ENCODE measurements around the gene CDH2. TPM values are rescaled to one million over a fixed set of nuclear protein-coding genes. Genes with fewer than 3 reads are reported as not detected.
"Not testable (repeated sequence)": the region's sequence is repeated elsewhere in the genome, so short reads cannot be mapped to it uniquely, and the experiment has no call there.

Gene CDH2
- polyA plus RNA-seq, 1 donor from 2014 or later, result 199 TPM

DNA sequence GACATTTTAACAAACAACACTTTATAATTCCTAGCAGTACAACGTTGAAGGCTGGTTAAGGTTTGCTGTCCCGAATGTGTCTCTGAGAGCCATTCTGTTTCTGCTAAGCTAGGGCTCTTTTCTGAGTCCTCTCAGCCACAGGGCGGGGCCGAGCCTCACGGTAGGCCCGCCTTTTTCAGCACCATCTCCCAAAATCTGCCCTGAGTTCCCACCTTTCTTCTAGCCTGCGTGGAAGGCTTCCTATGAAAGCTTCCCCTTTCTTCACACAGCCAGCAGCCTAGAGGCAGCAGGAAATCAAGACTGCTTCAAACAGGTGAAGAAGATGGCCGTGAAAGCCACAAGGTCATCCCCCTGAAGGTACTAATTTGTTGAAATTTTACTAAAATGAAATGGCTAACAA, 255.5 kb downstream of the CDH2 start:
- Histone ChIP-seq H3K36me3 (ENCODE audit: insufficient read depth, low read length) (no peaks in the 10 kb centered on the region), H4K20me1 (ENCODE audit: insufficient read depth) (no peaks in the 10 kb centered on the region), H3K9me3 (ENCODE audit: low read length) (no peaks in the 10 kb centered on the region), H2AFZ (ENCODE audit: low read depth, low read length) (no peak overlapping the region), H3K27ac (ENCODE audit: low read length) (no peak overlapping the region), H3K4me3 (ENCODE audit: low read length) (no peak overlapping the region), H3K9ac (ENCODE audit: low read length) (no peak overlapping the region), H3F3A (ENCODE audit: insufficient read depth, low read length, poor library complexity, severe bottlenecking) (no peaks in the 10 kb centered on the region), H3K9me2 (ENCODE audit: insufficient read depth, low read length) (no peaks in the 10 kb centered on the region), H3K79me2 (replicated peaks; ENCODE audit: insufficient read depth, low read length) (no peaks in the 10 kb centered on the region), H3K27me3 (ENCODE audit: insufficient read depth, low read depth, low read length) (no peaks in the 10 kb centered on the region), H3K4me2 (ENCODE audit: low read length) (no peak overlapping the region)
- TF ChIP-seq RAD21 (conservative IDR thresholded peaks at IDR 0.05) (no peak), EZH2 (IDR thresholded peaks at IDR 0.05; ENCODE audit: borderline replicate concordance, insufficient read depth, low read length, poor library complexity, severe bottlenecking) (no peak), POLR2AphosphoS5 (IDR thresholded peaks at IDR 0.05) (no peak), MXI1 (conservative IDR thresholded peaks at IDR 0.05; ENCODE audit: poor library complexity, severe bottlenecking) (no peak), SMC3 (conservative IDR thresholded peaks at IDR 0.05; ENCODE audit: poor library complexity) (no peak), TAF1 (IDR thresholded peaks at IDR 0.05; ENCODE audit: low read depth) (no peak), EP300 (conservative IDR thresholded peaks at IDR 0.05; ENCODE audit: poor library complexity, severe bottlenecking) (no peak)
- TF ChIP-seq, protein P1, sequence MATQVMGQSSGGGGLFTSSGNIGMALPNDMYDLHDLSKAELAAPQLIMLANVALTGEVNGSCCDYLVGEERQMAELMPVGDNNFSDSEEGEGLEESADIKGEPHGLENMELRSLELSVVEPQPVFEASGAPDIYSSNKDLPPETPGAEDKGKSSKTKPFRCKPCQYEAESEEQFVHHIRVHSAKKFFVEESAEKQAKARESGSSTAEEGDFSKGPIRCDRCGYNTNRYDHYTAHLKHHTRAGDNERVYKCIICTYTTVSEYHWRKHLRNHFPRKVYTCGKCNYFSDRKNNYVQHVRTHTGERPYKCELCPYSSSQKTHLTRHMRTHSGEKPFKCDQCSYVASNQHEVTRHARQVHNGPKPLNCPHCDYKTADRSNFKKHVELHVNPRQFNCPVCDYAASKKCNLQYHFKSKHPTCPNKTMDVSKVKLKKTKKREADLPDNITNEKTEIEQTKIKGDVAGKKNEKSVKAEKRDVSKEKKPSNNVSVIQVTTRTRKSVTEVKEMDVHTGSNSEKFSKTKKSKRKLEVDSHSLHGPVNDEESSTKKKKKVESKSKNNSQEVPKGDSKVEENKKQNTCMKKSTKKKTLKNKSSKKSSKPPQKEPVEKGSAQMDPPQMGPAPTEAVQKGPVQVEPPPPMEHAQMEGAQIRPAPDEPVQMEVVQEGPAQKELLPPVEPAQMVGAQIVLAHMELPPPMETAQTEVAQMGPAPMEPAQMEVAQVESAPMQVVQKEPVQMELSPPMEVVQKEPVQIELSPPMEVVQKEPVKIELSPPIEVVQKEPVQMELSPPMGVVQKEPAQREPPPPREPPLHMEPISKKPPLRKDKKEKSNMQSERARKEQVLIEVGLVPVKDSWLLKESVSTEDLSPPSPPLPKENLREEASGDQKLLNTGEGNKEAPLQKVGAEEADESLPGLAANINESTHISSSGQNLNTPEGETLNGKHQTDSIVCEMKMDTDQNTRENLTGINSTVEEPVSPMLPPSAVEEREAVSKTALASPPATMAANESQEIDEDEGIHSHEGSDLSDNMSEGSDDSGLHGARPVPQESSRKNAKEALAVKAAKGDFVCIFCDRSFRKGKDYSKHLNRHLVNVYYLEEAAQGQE (IDR thresholded peaks at IDR 0.05; ENCODE audit: borderline replicate concordance), result no peak
- TF ChIP-seq, protein P2, sequence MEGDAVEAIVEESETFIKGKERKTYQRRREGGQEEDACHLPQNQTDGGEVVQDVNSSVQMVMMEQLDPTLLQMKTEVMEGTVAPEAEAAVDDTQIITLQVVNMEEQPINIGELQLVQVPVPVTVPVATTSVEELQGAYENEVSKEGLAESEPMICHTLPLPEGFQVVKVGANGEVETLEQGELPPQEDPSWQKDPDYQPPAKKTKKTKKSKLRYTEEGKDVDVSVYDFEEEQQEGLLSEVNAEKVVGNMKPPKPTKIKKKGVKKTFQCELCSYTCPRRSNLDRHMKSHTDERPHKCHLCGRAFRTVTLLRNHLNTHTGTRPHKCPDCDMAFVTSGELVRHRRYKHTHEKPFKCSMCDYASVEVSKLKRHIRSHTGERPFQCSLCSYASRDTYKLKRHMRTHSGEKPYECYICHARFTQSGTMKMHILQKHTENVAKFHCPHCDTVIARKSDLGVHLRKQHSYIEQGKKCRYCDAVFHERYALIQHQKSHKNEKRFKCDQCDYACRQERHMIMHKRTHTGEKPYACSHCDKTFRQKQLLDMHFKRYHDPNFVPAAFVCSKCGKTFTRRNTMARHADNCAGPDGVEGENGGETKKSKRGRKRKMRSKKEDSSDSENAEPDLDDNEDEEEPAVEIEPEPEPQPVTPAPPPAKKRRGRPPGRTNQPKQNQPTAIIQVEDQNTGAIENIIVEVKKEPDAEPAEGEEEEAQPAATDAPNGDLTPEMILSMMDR (IDR thresholded peaks at IDR 0.05; ENCODE audit: poor library complexity, severe bottlenecking), result no peak

DNA sequence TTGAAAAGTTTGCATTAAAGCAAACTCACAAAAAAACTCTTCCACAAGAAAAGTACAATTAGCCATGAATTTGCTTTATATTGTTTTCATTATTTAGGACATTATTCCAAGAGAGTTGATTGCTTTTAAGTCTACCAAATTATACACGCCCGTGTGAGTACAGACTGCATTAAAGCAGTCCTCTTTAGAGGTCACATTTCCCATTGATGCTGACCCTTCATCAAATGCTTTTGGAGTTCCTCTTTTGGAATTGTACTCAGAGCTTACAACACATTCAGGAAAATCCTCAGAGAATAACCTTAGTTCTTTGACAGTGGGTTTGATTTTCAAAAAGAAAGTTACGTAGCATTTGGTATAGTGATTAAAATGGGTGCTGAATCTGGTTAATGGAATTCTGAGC, 256.1 kb downstream of the CDH2 start:
- no peaks in the 10 kb centered on the region for H3K27me3 ChIP-seq (ENCODE audit: insufficient read depth, low read depth, low read length)
- H3K9ac ChIP-seq (ENCODE audit: low read length), result no peak overlapping the region
- H4K20me1 ChIP-seq (ENCODE audit: insufficient read depth), result no peaks in the 10 kb centered on the region
- no peak overlapping the region for H3K4me3 ChIP-seq (ENCODE audit: low read length)
- H3K9me3 ChIP-seq (ENCODE audit: low read length), result no peaks in the 10 kb centered on the region
- H3F3A ChIP-seq (ENCODE audit: insufficient read depth, low read length, poor library complexity, severe bottlenecking), result no peaks in the 10 kb centered on the region
- TF ChIP-seq EZH2 (IDR thresholded peaks at IDR 0.05; ENCODE audit: borderline replicate concordance, insufficient read depth, low read length, poor library complexity, severe bottlenecking) (no peak), SMC3 (conservative IDR thresholded peaks at IDR 0.05; ENCODE audit: poor library complexity) (no peak), MXI1 (conservative IDR thresholded peaks at IDR 0.05; ENCODE audit: poor library complexity, severe bottlenecking) (no peak), EP300 (conservative IDR thresholded peaks at IDR 0.05; ENCODE audit: poor library complexity, severe bottlenecking) (no peak), POLR2AphosphoS5 (IDR thresholded peaks at IDR 0.05) (no peak)
- TF ChIP-seq, protein P2 (IDR thresholded peaks at IDR 0.05; ENCODE audit: poor library complexity, severe bottlenecking), result no peak
- TF ChIP-seq, protein P1 (IDR thresholded peaks at IDR 0.05; ENCODE audit: borderline replicate concordance), result no peak
- no peak overlapping the region for H2AFZ ChIP-seq (ENCODE audit: low read depth, low read length)
- no peak overlapping the region for H3K27ac ChIP-seq (ENCODE audit: low read length)
- H3K79me2 ChIP-seq (replicated peaks; ENCODE audit: insufficient read depth, low read length), result no peaks in the 10 kb centered on the region
- H3K36me3 ChIP-seq (ENCODE audit: insufficient read depth, low read length), result no peaks in the 10 kb centered on the region
- H3K9me2 ChIP-seq (ENCODE audit: insufficient read depth, low read length), result no peaks in the 10 kb centered on the region
- no peak overlapping the region for H3K4me2 ChIP-seq (ENCODE audit: low read length)

DNA sequence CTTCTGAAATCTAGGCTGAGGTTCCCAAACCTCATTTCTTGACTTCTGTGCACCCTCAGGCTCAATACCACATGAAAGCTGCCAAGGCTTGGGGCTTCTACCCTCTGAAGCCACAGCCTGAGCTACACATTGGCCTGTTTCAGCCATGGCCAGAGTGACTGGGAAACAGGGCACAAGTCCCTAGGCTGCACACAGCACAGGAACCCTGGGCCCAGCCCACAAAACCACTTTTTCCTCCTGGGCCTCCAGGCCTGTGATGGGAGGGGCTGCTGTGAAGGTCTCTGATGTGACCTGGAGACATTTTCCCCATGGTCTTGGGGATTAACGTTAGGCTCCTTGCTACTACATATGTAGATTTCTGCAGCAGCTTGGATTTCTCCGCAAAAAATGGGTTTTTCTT, 270.7 kb downstream of the CDH2 start:
- H2AFZ ChIP-seq (ENCODE audit: low read depth, low read length); H3K9ac ChIP-seq (ENCODE audit: low read length); H3K36me3 ChIP-seq (ENCODE audit: insufficient read depth, low read length); H3K27ac ChIP-seq (ENCODE audit: low read length); H3K4me2 ChIP-seq (ENCODE audit: low read length); H3K9me3 ChIP-seq (ENCODE audit: low read length); H4K20me1 ChIP-seq (ENCODE audit: insufficient read depth); H3K9me2 ChIP-seq (ENCODE audit: insufficient read depth, low read length); H3K27me3 ChIP-seq (ENCODE audit: insufficient read depth, low read depth, low read length); H3K4me3 ChIP-seq (ENCODE audit: low read length); H3F3A ChIP-seq (ENCODE audit: insufficient read depth, low read length, poor library complexity, severe bottlenecking); H3K79me2 ChIP-seq (replicated peaks; ENCODE audit: insufficient read depth, low read length): not testable (repeated sequence)
